H1 (cell line): ENCODE data around the gene PTPN13. TPM values are rescaled to one million over a fixed set of nuclear protein-coding genes. Genes with fewer than 3 reads are reported as not detected.

Source experiments
- CTCF ChIA-PET: fragments of 300-600 bp; sonication (Branson Sonifier 250); formaldehyde crosslinking; loops from one replicate; lab custom pipeline; 2021; ENCODE audit not compliant: partially characterized antibody; lab: Charles Lee
- POLR2A ChIA-PET: fragments of 300-600 bp; sonication (Branson Sonifier 250); formaldehyde crosslinking; loops from one replicate; lab custom pipeline; 2021; ENCODE audit warnings: inconsistent platforms; ENCODE audit not compliant: partially characterized antibody; lab: Charles Lee
- DNase-seq, 2 experiments: peaks; one replicate each; pipeline versions ENCODE4 v3.0.0 to v3.0.0-alpha.2; 2010 to 2022; ENCODE audit warnings: low spot score in 2 of 2, low read depth in 1 of 2, mixed read lengths in 1 of 2
- FAIRE-seq: peaks from 2 replicates; lab custom pipeline; 2011; peaks lifted over from hg19 to GRCh38; lab: Jason Lieb, UNC
- H2AFZ ChIP-seq: 2 replicates; pipeline ENCODE4 v1.8.1; 2012; ENCODE audit warnings: low read length, inconsistent platforms
- H2AK5ac ChIP-seq: 2 replicates; pipeline ENCODE4 v1.6.1; 2013; ENCODE audit warnings: low read depth, low read length
- H2BK120ac ChIP-seq: replicated peaks from 2 replicates; pipeline ENCODE3; 2013; ENCODE audit warnings: low read depth, low read length, inconsistent platforms
- H2BK12ac ChIP-seq: 2 replicates; pipeline ENCODE4 v1.6.1; 2013; ENCODE audit warnings: low read depth, low read length
- H2BK15ac ChIP-seq: 2 replicates; pipeline ENCODE4 v1.6.1; 2013; ENCODE audit warnings: low read length
- H2BK20ac ChIP-seq: 2 replicates; pipeline ENCODE4 v1.6.1; 2013; ENCODE audit warnings: low read length
- H2BK5ac ChIP-seq: 2 replicates; pipeline ENCODE4 v1.6.1; 2013; ENCODE audit warnings: low read depth, low read length
- H3K14ac ChIP-seq: 2 replicates; pipeline ENCODE4 v1.6.1; 2013; ENCODE audit warnings: inconsistent platforms; ENCODE audit not compliant: insufficient read length
- H3K18ac ChIP-seq: 2 replicates; pipeline ENCODE4 v1.6.1; 2013; ENCODE audit warnings: low read length; ENCODE audit errors: extremely low read depth
- H3K23ac ChIP-seq: 2 replicates; pipeline ENCODE4 v1.6.1; 2013; ENCODE audit warnings: inconsistent platforms; ENCODE audit not compliant: insufficient read length
- H3K23me2 ChIP-seq: 2 replicates; pipeline ENCODE4 v1.6.1; 2013; ENCODE audit warnings: low read depth, low read length
- H3K27ac ChIP-seq: 2 replicates; pipeline ENCODE4 v1.6.1; 2011; ENCODE audit warnings: low read depth, low read length, inconsistent platforms
- H3K27me3 ChIP-seq, 4 experiments: replicated peaks in 1 of 4; 1 replicate in 1 of 4; 2 replicates in 3 of 4; pipeline versions ENCODE4 v1.6.1 to v1.8.1; 2011 to 2013; ENCODE audit warnings: low read length in 3 of 4, mild to moderate bottlenecking in 3 of 4, inconsistent platforms in 2 of 4, mixed read lengths in 2 of 4, moderate library complexity in 1 of 4; ENCODE audit not compliant: control insufficient read depth in 3 of 4, insufficient read depth in 3 of 4; ENCODE audit errors: extremely low read depth in 1 of 4
- H3K36me3 ChIP-seq, 4 experiments: 2 replicates each; pipeline versions ENCODE4 v1.6.1 to v1.8.1; 2011 to 2013; ENCODE audit warnings: mild to moderate bottlenecking in 4 of 4, low read length in 3 of 4, moderate library complexity in 2 of 4, control low read depth in 1 of 4, inconsistent platforms in 1 of 4; ENCODE audit not compliant: insufficient read depth in 4 of 4, control insufficient read depth in 2 of 4
- H3K4ac ChIP-seq: replicated peaks from 2 replicates; pipeline ENCODE3; 2013; ENCODE audit warnings: low read length, low read depth, mixed read lengths, inconsistent platforms; ENCODE audit not compliant: insufficient read length
- H3K4me1 ChIP-seq, 4 experiments: replicated peaks in 1 of 4; 1 replicate in 1 of 4; 2 replicates in 3 of 4; pipeline versions ENCODE4 v1.6.1 to v1.8.1; 2011 to 2013; ENCODE audit warnings: low read length in 3 of 4, inconsistent platforms in 2 of 4, mixed read lengths in 1 of 4; ENCODE audit not compliant: insufficient read depth in 4 of 4, control insufficient read depth in 3 of 4
- H3K4me2 ChIP-seq, 2 experiments: 2 replicates each; pipeline versions ENCODE4 v1.6.1 to v1.8.1; 2011 to 2013; ENCODE audit warnings: low read depth in 2 of 2, low read length in 2 of 2, control low read depth in 1 of 2, inconsistent platforms in 1 of 2, mild to moderate bottlenecking in 1 of 2; ENCODE audit not compliant: insufficient read depth in 1 of 2
- H3K4me3 ChIP-seq, 4 experiments: fragments of 200-600, 300-600 bp in 1 of 4; sonication (generic), shearing (Covaris generic), sonication (Bioruptor Twin) in 1 of 4; 2 replicates each; pipeline versions ENCODE4 v1.5.1 to v1.8.1; 2011 to 2016; ENCODE audit warnings: low read length in 4 of 4, low read depth in 3 of 4, control low read depth in 2 of 4, inconsistent platforms in 2 of 4, mild to moderate bottlenecking in 2 of 4, mixed read lengths in 1 of 4, moderate library complexity in 1 of 4; ENCODE audit not compliant: insufficient read depth in 2 of 4; ENCODE audit errors: extremely low read depth in 1 of 4
- H3K56ac ChIP-seq: replicated peaks from 2 replicates; pipeline ENCODE3; 2013; ENCODE audit warnings: low read depth, mild to moderate bottlenecking, mixed read lengths, low read length, inconsistent platforms; ENCODE audit not compliant: insufficient read length
- H3K79me1 ChIP-seq: 2 replicates; pipeline ENCODE4 v1.6.1; 2013; ENCODE audit warnings: low read depth, low read length, control low read depth
- H3K79me2 ChIP-seq, 2 experiments: 2 replicates each; pipeline versions ENCODE4 v1.6.1 to v1.8.1; 2012 to 2013; ENCODE audit warnings: low read length in 2 of 2, mild to moderate bottlenecking in 2 of 2, inconsistent platforms in 1 of 2; ENCODE audit not compliant: insufficient read depth in 2 of 2, control insufficient read depth in 1 of 2
- H3K9ac ChIP-seq, 4 experiments: replicated peaks in 1 of 4; 1 replicate in 1 of 4; 2 replicates in 3 of 4; pipeline versions ENCODE4 v1.6.1 to v1.8.1; 2011 to 2013; ENCODE audit warnings: low read depth in 3 of 4, low read length in 3 of 4, control low read depth in 2 of 4, mild to moderate bottlenecking in 2 of 4, moderate library complexity in 2 of 4, inconsistent platforms in 1 of 4; ENCODE audit errors: extremely low read depth in 1 of 4
- H3K9me3 ChIP-seq, 2 experiments: 2 replicates each; pipeline versions ENCODE4 v1.6.1 to v1.8.1; 2012 to 2013; ENCODE audit warnings: mild to moderate bottlenecking in 2 of 2, moderate library complexity in 2 of 2, control low read depth in 1 of 2, inconsistent platforms in 1 of 2, low read depth in 1 of 2, low read length in 1 of 2, mixed read lengths in 1 of 2; ENCODE audit not compliant: insufficient read depth in 2 of 2
- H4K20me1 ChIP-seq, 2 experiments: replicated peaks in 1 of 2; 2 replicates each; pipeline versions ENCODE3 to v1.8.1; 2011 to 2013; ENCODE audit warnings: inconsistent platforms in 2 of 2, low read length in 2 of 2, mild to moderate bottlenecking in 1 of 2; ENCODE audit not compliant: insufficient read depth in 2 of 2, control insufficient read depth in 1 of 2
- H4K5ac ChIP-seq: 2 replicates; pipeline ENCODE4 v1.6.1; 2013; ENCODE audit warnings: low read length, low read depth, mixed read lengths, inconsistent platforms; ENCODE audit not compliant: insufficient read length
- H4K8ac ChIP-seq: 2 replicates; pipeline ENCODE4 v1.8.0; 2013; ENCODE audit warnings: mild to moderate bottlenecking, moderate library complexity, low read length, inconsistent platforms; ENCODE audit not compliant: insufficient read depth; ENCODE audit errors: extremely low read depth
- H4K91ac ChIP-seq: replicated peaks from 2 replicates; pipeline ENCODE3; 2013; ENCODE audit warnings: low read length, mixed read lengths, inconsistent platforms; ENCODE audit not compliant: insufficient read length
- ASH2L ChIP-seq: fragments of 200-600, 300-600 bp; sonication (generic); IDR thresholded peaks from one replicate; pipeline ENCODE4 v1.7.1; 2017; ENCODE audit warnings: low read length
- BACH1 ChIP-seq: IDR thresholded peaks from 2 replicates; pipeline ENCODE4 v1.6.1; 2012; ENCODE audit warnings: low read length, improper control_type of control experiment
- BCL11A ChIP-seq, 2 experiments: IDR thresholded peaks; one replicate each; pipeline ENCODE4 v1.6.1; 2011; ENCODE audit warnings: low read depth in 2 of 2, low read length in 2 of 2, mild to moderate bottlenecking in 2 of 2
- BRCA1 ChIP-seq: IDR thresholded peaks from 2 replicates; pipeline ENCODE4 v1.6.1; 2012; ENCODE audit warnings: low read depth, low read length, improper control_type of control experiment
- CBX5 ChIP-seq: fragments of 300-800, 300-1000 bp; sonication (generic); IDR thresholded peaks from 2 replicates; pipeline ENCODE4 v1.7.1; 2016; ENCODE audit warnings: antibody characterized with exemption, low read length, low read depth
- CHD2 ChIP-seq: IDR thresholded peaks from 2 replicates; pipeline ENCODE4 v1.6.1; 2012; ENCODE audit warnings: low read length, improper control_type of control experiment
- EZH2 ChIP-seq: fragments of 200-600 bp; sonication (generic); IDR thresholded peaks from 2 replicates; pipeline ENCODE4 v1.7.1; 2012; ENCODE audit warnings: low read depth, mild to moderate bottlenecking, moderate library complexity, low read length, inconsistent platforms; ENCODE audit not compliant: severe bottlenecking
- KDM5A ChIP-seq: fragments of 200-600 bp; IDR thresholded peaks from 2 replicates; pipeline ENCODE4 v1.7.1; 2012; ENCODE audit warnings: mild to moderate bottlenecking, low read length, inconsistent platforms, mixed read lengths
- MAFK ChIP-seq: IDR thresholded peaks from 2 replicates; pipeline ENCODE4 v1.6.1; 2012; ENCODE audit warnings: low read depth, mild to moderate bottlenecking, improper control_type of control experiment, low read length
- PHF8 ChIP-seq: fragments of 200-600 bp; sonication (generic); conservative IDR thresholded peaks from 2 replicates; pipeline ENCODE4 v1.7.1; 2012; ENCODE audit warnings: low read depth, mild to moderate bottlenecking, inconsistent platforms, low read length, moderate library complexity
- POLR2A ChIP-seq, 2 experiments: IDR thresholded peaks; 1 replicate in 1 of 2; 2 replicates in 1 of 2; pipeline ENCODE4 v1.6.1; 2011; ENCODE audit warnings: low read depth in 2 of 2, low read length in 2 of 2, mild to moderate bottlenecking in 2 of 2; ENCODE audit errors: control extremely low read depth in 1 of 2
- RAD21 ChIP-seq, 2 experiments: IDR thresholded peaks in 1 of 2; conservative IDR thresholded peaks in 1 of 2; 2 replicates each; pipeline ENCODE4 v1.6.1; 2011; ENCODE audit warnings: low read depth in 2 of 2, low read length in 2 of 2, improper control_type of control experiment in 1 of 2, inconsistent platforms in 1 of 2, mild to moderate bottlenecking in 1 of 2, moderate library complexity in 1 of 2
- TEAD4 ChIP-seq: IDR thresholded peaks from 2 replicates; pipeline ENCODE4 v1.6.1; 2012; ENCODE audit warnings: low read depth, low read length, inconsistent platforms, mixed read lengths
- ZNF274 ChIP-seq: IDR thresholded peaks from 2 replicates; pipeline ENCODE4 v1.7.0; 2012; ENCODE audit warnings: low read length, borderline replicate concordance; ENCODE audit errors: extremely low read depth
- WGBS, 2 experiments: shearing (Covaris generic) in 1 of 2; methylation state at CpG; one replicate each; pipeline versions ENCODE4 v1.1.6 to v1.1.7; 2013 to 2015; ENCODE audit warnings: low lambda C conversion rate in 2 of 2, mixed read lengths in 2 of 2, inconsistent platforms in 1 of 2, low coverage in 1 of 2, missing lambda C conversion rate in 1 of 2; ENCODE audit not compliant: insufficient replicate concordance in 2 of 2, insufficient coverage in 1 of 2, insufficient read length in 1 of 2; ENCODE audit errors: extremely low coverage in 1 of 2, missing lambda C conversion rate in 1 of 2; 5-methylcytosine and 5-hydroxymethylcytosine counted together
- polyA plus RNA-seq, 7 experiments: library from polyadenylated mRNA; depleted of rRNA in 3 of 7; stranded (reverse) in 5 of 7; unstranded in 2 of 7; fragments of >200 nt in 5 of 7; fragments of 200-250 nt in 2 of 7; gene quantifications; 1 replicate in 5 of 7; 2 replicates in 1 of 7; 4 replicates in 1 of 7; pipeline versions ENCODE4 v1.2.1 to v1.2.3, GENCODE V29; 2011 to 2013; ENCODE audit warnings: missing spikeins in 2 of 7, mixed read lengths in 2 of 7
- total RNA-seq: library from RNA; stranded (reverse); fragmentation: NEBNext Ultra II Directional; extraction: Animal tissue kit (Norgen Biotek cat#: 25700); gene quantifications from 2 replicates; pipeline ENCODE4 v1.2.1, GENCODE V29; 2021
- TF ChIP-seq, protein P1 (sequence below): IDR thresholded peaks from 2 replicates; pipeline ENCODE4 v1.6.1; 2012; ENCODE audit warnings: inconsistent platforms

The PTPN13 gene
- total and polyA plus RNA-seq, 2 of the 8 experiments (the other 6 are each of a cell fraction or from before 2014, with no cell fraction given), result 12.7 to 57.9 TPM

DNA sequence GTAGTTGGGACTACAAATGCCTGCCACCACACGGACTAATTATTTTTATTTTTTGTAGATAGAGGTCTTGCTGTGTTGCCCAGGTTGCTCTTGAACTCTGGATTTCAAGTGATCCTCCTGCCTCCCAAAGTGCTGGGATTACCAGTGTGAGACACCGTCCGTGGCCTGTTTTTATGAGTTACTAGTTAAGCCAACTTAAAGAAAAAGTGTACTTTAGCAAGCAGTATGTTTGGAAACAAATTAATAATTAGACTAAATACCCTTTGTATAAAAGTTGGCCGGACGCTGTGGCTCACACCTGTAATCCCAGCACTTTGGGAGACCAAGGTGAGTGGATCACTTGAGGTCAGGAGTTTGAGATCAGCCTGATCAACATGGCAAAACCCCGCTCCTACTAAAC lies 14.2 kb upstream of the PTPN13 start:
- H4K8ac ChIP-seq, result no peak overlapping the region
- H3K27ac ChIP-seq, result no peak overlapping the region
- H3K9ac ChIP-seq, result no peak overlapping the region
- H3K27me3 ChIP-seq, result no peaks in the 10 kb centered on the region
- no peak overlapping the region for H2AK5ac ChIP-seq
- H3K9me3 ChIP-seq, result no peaks in the 10 kb centered on the region
- CTCF ChIA-PET, result interaction anchor here (2.0 kb wide), 1 partner anchor 81 kb away, joined by 6 read pairs; no protein-coding TSS in a partner anchor
- 89% methylated on average over 6 of the region's 6 CpGs; no CpG with 5 or more reads in 1 of the 2 experiments for WGBS, 2 experiments
- H2BK20ac ChIP-seq, result no peak overlapping the region
- H2BK5ac ChIP-seq, result no peak overlapping the region
- no peak overlapping the region for H3K14ac ChIP-seq
- H3K79me2 ChIP-seq, result no peaks in the 10 kb centered on the region
- POLR2A ChIA-PET, result interaction anchor here (1.6 kb wide), 1 partner anchor 14 kb away, joined by 4 read pairs; the partner anchor contains the start of gene PTPN13
- no peak overlapping the region for H4K5ac ChIP-seq
- H3K23ac ChIP-seq, result no peak overlapping the region
- H4K20me1 ChIP-seq, result peaks cover 0 to 2% of the 10 kb centered on the region in 2 experiments
- FAIRE-seq (no peak), DNase-seq (no peak)
- no peak overlapping the region for H3K4ac ChIP-seq
- no peak overlapping the region for H3K4me2 ChIP-seq
- H2BK15ac ChIP-seq, result no peak overlapping the region
- H3K56ac ChIP-seq, result no peak overlapping the region
- H3K18ac ChIP-seq, result no peak overlapping the region
- no peaks in the 10 kb centered on the region for H3K4me1 ChIP-seq
- no peak overlapping the region for H3K4me3 ChIP-seq
- no peaks in the 10 kb centered on the region for H3K36me3 ChIP-seq
- no peak overlapping the region for H2AFZ ChIP-seq
- H4K91ac ChIP-seq, result no peak overlapping the region
- H3K23me2 ChIP-seq, result no peaks in the 10 kb centered on the region
- H2BK120ac ChIP-seq, result no peak overlapping the region
- H2BK12ac ChIP-seq, result no peak overlapping the region
- no peaks in the 10 kb centered on the region for H3K79me1 ChIP-seq
- TF ChIP-seq TEAD4 (no peak), PHF8 (no peak), POLR2A (IDR thresholded peaks at IDR 0.05; ENCODE audit: control extremely low read depth in 1 of 2, low read depth in 2 of 2, low read length in 2 of 2) (no peak), RAD21 (IDR thresholded peaks at IDR 0.05 in 1 of 2, conservative IDR thresholded peaks at IDR 0.05 in 1 of 2; ENCODE audit: low read depth in 2 of 2, low read length in 2 of 2) (no peak), CHD2 (no peak), BACH1 (no peak), BCL11A (IDR thresholded peaks at IDR 0.05; ENCODE audit: low read depth in 2 of 2, low read length in 2 of 2) (no peak), EZH2 (no peak), BRCA1 (no peak), CBX5 (no peak), KDM5A (no peak), ASH2L (no peak), MAFK (no peak), ZNF274 (no peak)
- TF ChIP-seq, protein P1, sequence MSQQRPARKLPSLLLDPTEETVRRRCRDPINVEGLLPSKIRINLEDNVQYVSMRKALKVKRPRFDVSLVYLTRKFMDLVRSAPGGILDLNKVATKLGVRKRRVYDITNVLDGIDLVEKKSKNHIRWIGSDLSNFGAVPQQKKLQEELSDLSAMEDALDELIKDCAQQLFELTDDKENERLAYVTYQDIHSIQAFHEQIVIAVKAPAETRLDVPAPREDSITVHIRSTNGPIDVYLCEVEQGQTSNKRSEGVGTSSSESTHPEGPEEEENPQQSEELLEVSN, result no peak
